Inflammatory macrophage treated with lipopolysaccharide for 4 hours (primary cell): ENCODE measurements around the gene IL11RA.

ENCODE experiments used
- DNase-seq: peaks from one replicate; pipeline ENCODE4 v3.0.0-alpha.2; 2020

Gene IL11RA

DNA sequence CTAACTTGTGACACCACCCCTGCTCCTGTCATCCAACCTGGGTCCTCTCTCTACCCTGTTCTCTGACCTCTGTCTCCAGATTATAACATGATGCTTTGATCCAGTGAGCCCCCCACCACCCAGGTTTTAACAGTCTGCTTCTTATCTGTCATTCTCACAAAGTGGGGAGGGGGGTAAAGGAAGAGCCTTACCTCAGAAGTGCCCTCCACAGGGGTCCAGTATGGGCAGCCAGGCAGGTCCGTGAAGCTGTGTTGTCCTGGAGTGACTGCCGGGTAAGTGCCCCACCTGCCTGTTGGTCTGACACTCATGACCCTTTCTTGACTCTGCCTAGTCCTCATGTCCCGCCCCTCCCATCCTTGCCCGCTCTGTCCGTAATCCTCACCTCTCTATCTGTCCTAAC lies 3.4 kb downstream of the IL11RA start:
- no peak for DNase-seq

DNA sequence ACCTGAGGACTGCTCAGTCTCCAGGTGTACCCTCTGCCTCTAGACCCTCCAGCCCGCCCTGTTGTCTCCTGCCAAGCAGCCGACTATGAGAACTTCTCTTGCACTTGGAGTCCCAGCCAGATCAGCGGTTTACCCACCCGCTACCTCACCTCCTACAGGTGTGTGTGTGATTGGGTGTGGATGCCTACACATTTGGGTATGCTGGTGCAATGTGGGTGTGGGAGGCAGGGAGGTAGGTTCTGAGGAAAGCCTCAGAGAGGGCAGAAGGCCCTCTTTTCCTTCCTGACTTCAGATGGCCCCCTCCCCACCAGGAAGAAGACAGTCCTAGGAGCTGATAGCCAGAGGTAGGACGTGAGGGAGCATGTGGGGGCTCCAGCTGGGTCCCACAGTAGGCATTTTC lies 5.0 kb downstream of the IL11RA start:
- DNase-seq: no peak

DNA sequence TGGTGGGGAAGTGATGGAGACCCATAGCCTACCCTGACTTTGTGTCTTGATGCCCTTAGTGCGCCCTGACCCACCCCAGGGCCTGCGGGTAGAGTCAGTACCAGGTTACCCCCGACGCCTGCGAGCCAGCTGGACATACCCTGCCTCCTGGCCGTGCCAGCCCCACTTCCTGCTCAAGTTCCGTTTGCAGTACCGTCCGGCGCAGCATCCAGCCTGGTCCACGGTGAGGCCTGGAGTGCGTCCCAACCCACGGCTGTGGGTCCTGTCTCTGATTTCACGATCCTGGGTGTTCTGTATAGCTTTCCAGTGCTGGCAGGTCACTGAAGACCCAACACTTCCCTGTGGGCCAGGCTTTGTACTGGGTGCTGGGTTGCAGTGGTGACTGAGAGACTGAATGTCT lies 6.5 kb downstream of the IL11RA start:
- no peak for DNase-seq

DNA sequence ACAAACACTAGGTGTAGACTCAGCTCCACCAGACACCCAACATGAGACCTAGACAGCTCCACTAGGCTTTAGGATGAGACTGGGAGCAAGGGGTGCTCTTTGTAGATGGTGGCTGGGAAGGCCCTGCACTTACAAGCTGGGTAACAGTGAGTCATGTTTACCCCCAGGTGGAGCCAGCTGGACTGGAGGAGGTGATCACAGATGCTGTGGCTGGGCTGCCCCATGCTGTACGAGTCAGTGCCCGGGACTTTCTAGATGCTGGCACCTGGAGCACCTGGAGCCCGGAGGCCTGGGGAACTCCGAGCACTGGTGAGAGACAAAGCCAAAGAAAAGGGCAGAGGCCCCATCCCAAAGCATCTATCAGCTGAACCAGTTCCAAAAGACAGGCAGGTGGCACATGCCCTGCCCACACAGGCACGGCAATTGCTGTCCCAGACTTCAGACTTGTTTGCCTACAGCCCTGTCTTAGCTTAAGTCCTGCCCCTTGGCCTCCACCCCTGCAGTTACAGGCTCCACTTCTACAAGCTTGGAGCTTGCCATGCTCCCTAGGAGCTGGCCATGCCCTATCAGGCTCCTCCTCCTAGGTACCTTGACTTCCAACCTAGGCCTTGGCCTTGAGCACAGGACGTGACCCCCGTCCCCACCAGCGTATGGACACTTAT lies 7.7 kb downstream of the IL11RA start:
- DNase-seq: no peak

DNA sequence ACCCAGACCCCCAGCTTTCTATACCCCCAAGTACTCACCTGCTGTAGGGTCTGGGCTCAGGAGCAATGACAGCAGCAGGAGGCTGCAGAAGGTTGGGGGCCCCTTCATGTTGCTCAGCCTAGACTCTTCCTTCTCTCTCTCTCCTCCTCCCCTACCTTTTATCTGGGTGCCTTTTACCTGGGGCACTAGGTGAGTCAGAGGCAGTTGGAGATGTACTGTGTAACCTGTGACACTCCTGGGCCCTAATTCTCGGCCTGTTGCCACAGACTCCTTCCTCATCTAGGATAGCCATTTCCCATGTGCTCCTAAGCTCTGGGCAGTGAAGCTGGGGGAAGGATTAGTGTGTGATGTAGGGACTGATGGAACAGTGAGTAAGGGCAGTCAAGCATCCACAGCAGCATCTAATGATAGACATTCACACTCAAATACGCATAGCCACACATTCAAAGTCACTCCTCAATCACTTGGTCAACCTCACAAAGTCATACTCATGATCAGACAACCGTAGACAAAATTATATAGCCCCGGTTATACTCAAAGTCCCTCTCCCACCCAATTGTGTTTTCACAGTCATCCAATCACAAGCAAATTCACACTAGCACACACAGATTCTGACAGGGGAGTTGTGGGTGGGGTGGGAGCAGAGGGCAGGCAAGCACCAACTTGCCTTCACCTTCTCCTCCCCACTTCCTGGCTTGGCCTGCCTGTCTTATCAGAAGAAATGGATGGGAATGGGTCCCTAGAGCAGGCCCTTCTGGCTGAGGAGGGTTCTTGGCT lies 10.7 kb downstream of the IL11RA start, which contains the start of gene CCL27:
Gene CCL27 (minus strand): TSS at position 132 of the 777 bp plus-strand sequence. CDS start 24 bp downstream, at position 108.
- no peak for DNase-seq

DNA sequence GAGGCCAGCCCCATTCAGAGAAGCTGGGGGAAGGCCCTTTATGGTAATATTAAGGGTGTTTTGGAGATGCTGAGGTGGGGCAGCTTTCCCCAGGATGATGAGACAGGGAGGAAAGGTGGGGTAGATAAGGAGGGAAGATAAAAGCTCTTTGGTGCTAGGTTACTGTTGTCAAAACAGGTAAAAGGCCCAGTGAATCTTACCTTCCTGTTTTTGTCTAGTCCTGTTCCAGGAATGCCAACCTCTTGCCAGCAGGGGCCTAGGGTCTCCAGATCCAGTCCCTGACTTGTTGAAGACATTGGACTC lies 11.3 kb downstream of the IL11RA start:
- DNase-seq: no peak

DNA sequence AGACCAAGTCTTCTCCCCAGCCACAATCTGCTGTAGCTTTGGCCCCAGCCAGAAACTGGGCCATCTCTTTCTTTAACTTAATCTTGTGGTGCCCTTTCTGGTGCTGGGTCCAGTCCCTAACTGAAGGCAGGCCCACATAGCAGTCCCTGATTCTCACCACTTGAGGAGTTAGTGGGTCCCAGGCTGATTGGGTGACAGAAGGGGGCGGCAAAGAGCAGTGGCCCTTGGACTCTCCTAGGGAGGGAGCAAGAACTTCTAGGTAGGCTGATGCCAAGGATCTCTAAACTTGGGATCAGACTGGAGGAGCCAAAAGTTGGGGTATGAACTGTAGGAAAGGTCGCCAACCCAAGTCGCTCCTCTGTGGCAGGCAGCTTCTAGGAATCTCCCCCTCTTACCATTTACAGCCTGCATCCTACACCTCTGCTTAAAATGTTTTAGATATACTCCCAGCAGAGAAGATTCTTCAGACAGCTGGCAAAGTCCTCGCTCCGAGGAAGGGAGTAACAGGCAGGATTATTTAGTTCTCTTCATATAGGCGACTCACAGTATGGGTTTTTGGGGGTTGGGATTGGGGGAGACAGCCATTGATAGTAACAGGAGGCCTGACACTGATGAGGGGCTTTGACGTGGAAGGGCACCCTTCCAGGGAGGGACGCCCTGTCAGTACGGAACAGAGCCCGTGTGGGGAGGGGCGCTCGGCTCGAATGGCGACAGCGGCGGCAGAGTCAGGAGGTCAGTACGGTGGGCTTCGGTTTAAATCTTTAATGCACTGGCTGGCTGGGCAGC lies 12.5 kb downstream of the IL11RA start:
- DNase-seq: peak; percentile 80

DNA sequence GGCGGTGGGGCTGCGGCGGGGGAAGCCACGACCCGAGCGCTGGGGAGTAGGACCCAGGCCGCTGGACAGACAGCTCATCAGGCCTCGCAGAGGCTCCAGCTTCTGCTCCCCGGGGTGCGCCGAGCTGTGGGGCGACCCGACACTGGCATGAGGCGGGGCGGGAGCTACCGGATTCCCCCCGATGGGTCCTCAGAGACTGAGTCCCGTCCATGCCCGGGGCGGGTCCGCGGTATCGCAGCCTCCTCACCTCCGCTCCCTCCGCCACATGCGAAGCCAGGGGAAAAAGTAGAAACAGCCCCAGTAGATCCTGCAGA lies 13.0 kb downstream of the IL11RA start:
- DNase-seq: no peak

DNA sequence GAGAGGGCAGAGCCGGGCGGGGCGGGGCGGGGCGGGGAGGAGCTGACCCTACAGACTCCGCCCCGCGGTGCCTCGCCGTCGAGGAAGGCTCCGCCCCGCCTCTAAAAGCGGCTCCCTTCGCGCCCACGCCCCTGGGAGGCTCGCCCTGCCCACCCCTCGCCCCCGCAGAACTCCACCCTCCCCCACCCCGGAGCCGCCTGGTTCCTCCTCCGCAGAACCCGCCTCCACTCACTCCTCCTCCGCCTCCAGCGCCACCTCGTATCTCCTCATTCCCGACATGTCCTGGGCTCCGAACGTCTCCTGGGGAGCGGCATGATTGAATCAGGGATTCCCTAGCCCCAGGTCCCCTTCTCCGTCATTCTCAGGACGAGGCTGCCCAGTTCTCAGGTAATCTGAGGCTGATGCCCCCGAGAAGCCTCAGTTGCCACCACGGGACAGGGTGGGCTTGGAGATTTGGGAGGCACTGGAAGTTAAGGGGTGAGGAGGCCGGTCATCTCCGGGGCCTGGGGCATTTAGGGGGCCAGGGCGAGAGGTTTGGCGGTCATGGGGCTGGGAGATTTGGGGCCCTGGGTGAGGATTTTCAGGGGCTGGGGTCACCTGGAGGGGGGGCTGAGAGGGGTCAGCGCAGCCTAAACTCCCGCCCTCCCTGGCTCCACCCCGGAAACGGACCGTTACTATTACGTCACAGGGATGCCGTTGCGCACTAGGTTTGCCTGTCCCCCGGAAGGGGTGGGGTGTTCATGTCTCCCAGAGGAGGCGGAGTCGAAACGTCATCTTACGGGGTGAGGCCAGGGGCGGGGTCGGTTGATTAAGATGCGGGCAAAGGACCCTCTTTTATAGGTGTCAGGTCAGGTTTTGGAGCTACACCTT lies 13.6 kb downstream of the IL11RA start:
- DNase-seq: peak; percentile 92

DNA sequence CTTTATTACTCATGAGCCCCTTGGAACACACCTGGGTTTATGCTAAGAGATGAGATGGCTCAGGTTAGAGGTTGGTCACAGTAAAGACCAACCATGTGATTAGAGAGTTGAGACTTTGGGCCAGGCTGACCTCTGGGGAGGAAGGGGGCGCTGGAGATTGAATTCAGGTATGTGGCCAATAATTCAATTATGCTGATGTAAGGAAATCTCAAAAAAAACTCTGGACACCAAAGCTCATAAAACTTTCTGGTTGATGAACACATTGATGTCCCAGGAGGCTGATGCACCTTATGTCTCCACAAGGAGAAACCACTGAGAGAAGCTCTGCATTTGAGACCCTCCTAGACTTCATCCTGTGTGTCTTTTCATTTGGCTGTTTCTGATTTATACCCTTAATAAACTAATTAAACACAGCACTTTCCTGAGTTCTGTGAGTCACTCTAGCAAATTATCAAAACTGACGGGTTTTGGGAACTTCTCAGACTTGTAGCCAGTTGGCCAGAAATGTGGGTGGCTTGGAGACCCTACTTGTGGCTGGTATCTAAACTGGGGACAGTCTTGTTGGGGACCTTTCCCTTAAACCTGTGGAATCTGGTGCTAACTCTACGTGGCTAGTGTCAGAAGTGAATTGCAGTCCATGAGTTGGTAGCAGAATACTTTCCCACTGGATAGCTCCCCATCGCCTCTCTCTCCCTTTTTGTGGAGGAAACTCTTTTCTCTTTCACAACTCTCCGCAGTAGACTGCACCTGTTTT lies 18.0 kb downstream of the IL11RA start:
- DNase-seq: no peak

DNA sequence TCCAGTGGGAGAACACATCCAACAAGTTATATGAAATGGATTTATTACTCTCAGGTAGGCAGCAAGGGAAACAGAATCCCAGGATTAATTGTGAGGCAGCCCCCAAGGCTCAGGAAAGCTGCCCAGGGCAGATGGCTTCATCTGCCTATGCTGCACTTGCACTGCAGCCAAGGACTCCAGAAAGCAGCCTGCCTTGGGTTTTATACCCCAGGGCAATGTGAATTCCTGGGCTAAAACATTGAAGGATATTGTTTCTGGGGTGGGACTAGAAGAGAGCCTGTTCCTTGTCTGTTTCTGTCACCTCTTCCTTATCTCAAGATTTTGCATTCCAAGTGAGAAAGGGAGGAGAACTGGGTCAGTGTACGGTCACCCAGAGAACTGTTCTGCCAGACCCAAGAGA lies 19.3 kb downstream of the IL11RA start:
- DNase-seq: no peak

DNA sequence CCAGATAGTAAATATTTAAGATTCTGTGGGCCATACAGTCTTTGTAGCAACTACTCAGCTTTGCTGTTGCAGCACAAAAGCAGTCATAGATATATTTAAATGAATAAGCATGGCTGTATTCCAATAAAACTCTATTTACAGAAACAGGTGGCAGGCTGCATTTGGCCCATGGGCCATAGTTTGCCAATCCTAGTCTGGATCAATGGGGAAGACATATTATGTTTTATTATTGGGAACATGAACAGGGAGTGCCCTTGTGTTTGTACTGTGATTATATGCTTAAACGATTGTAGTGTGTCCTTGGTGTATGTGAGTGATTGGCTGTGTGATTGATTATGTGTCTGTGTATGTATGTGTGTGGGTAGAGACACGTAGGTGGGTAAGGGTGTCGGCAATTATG lies 22.5 kb downstream of the IL11RA start:
- DNase-seq: no peak

DNA sequence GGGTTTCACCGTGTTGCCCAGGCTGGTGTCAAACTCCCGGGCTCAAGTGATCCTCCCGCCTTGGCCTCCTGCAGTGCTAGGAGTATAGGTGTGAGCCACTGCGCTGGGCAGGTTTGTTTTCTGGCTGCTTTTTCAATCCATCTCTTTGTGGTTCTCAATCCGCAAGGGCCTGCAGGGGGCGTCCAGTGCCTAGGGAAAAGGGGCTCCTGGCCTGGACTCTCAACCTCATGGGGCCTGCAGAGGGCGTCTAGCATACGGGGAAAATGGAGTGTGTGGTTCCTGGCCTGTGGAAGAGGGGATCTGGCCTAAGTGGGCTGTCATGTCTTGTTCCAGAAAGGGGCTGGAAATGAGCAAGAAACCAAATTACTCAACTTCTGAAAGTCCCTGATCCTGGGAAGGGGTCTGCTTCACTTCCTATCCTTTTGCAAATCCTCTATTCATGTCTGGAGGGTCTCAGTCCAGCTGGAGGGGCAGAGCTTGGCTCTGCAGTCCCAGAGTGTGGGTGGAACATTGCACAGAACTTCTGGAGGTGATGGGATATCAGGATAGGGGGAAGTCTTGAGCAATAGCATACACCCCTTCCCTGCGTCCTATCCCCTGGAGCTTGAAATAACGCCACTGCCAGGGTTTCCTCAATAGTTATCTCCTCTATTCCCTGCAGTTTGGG lies 23.2 kb downstream of the IL11RA start:
- peak; percentile 83 for DNase-seq

DNA sequence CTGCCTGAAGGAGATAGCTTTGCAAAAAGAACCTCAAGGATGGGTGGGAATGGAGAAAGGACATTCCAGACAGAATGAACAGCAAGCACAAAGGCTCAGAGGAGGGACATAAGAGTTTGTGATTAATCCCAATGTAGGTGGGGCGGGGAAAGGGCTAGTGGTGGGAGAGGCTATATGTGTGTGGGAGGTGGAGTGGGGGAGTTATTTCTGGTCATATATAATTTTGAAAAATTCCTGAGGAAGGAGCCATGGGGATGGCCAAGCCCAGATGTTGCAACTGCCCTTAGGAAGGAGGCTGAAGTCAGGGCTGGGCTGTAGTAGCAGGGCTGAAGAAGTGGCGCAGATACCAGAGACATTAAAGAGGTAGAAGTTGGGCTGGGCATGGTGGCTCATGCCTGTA lies 23.9 kb downstream of the IL11RA start:
- DNase-seq: no peak

DNA sequence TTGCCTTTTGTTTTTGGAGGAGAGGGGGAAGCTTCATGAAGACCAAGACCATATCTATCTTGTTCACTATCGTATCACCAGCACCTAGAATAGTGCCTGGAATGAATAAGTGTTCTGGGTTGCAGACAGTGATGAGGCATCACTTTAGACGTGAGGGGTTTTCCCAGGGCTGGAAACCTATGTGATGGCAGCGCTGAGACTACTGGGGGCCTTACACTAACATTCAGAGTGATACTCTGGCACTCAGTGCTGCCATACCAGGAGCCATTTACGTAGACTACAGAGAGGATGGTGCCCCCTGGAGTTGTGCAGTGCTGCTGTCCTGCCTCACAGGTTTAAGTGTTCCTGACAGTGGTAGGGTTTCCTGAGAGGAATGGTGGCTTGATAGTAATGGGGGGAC lies 32.2 kb downstream of the IL11RA start:
- no peak for DNase-seq

DNA sequence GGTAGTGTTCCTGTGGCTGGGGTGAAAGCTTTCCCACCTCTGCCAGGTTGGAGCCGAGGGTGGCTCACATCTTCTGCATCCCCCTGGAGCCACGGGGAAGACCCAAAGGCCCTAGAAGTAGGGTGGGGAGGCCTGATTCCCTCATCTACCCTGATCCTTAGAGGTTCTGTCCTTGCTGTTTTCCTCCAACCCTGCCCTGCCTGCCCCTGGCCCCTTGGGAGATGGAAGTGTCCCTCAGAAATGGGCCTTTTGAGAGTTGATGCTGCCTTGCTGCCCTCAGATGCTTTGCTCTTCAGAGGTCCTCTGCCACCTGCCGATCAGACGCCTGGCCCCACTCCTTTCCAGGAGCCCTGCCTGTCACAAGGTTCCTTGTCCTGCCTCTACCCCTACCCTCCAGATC lies 32.8 kb downstream of the IL11RA start:
- DNase-seq: no peak

DNA sequence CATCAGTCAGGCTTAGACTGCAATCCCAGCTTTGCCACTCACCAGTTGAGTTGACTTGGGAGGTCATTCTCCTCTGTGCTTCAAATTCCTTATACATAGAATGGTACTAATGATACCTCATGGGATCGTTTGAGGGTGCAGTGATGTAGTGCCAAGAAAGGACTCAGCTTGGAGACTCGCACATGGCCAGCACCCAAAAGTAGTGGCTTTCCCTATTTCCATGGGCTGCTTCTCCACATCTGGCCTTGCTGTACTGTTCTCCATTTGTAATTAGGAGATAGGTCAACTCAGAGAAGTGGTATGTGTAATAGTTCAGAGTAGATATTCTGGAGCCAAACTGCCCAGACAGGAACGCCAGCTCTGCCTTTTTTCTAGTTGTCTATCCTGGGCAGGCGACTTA lies 33.6 kb downstream of the IL11RA start:
- DNase-seq: no peak

DNA sequence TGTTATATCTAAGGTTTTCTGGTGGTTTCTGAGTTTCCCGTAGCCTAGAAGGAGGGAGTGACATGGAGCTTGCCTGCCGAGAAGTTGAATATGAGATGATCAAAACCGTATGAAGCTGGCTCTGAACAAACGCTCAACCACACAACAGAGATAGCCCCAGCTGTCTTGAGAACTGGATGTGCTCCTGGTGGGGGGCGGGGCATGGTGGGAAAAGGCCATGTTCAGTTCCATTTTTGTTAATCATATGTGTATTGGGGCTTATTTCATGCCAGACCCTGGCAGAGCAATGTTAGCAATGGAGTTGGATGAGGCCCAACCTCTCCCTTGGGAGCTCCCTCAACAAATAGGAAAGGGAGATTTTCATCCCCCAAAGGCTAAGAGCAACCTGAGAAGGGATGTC lies 34.2 kb downstream of the IL11RA start:
- DNase-seq: no peak

DNA sequence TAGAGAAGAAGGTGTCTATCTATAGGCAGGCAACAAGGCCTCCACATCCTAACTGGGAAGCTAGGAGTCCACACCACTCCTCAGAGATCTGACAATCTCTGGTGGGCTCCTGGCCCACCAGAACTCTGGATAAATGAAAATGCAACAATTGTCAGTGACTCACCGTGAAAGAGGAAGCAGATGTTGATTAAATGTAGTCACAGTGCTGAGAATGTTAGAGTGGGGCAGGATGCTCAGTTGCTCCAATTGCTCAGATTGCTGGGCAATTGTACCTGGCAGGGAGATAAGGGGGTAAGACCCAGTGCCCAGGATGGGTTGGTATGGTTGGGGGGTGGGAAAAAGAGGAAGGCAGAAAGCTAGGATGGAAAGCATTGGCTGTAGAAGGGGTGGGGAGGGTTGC lies 34.7 kb downstream of the IL11RA start:
- DNase-seq: peak; percentile 51

DNA sequence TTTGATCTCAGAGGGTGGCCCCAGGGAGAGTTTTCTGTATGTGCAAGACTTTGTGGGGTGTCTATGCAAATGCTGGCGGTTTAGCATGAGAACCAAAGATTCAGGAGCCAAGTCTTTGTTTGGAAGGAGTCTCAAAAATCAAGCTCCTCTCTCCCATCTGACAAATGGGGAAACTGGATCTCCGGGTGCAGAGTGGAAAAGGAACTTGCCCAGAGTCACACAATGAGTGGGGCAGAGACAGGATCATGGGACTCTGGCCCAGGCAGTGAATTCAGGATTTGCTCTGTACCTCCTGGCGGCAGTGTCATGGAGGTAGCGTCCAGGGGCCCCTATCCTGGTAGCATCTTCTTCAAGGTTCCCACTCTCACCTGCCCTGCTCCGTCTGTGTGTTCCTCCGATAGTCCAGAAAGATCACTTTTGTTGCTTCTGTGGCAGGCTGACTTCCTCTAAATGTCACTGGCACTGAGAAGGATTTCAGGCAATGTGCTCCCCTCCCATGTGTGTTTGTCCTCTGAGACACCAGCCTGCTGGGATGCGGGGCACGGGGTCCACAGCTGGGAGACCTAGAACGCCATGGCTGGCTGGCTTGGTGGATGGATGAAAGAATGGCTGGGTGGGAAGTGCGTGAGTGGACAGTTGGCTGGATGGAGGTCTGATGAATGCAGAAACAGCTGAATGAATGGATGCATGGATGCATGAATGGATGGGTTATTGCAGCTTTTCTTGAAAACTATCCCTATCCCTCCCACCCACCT lies 35.5 kb downstream of the IL11RA start:
- DNase-seq: no peak
